Naive thymus-derived CD4-positive, alpha-beta T cell (primary cell): ENCODE data around the gene ZNF697. TPM values are rescaled to one million over a fixed set of nuclear protein-coding genes. Genes with fewer than 3 reads are reported as not detected.

Experiments used
- ATAC-seq: fragments of 150-1000 bp; cut with Tn5 transposase; 2 replicates; pipeline ENCODE4 v1.10.0; 2021; ENCODE audit warnings: mild to moderate bottlenecking, moderate library complexity
- CTCF ChIA-PET: fragments of 350-600 bp; sonication (Branson Sonifier 250); formaldehyde crosslinking; loops from one replicate; lab custom pipeline; 2021; ENCODE audit warnings: antibody characterized with exemption; lab: Charles Lee
- POLR2A ChIA-PET: fragments of 350-600 bp; sonication (Branson Sonifier 250); formaldehyde crosslinking; loops from one replicate; lab custom pipeline; 2021; ENCODE audit warnings: antibody characterized with exemption, inconsistent platforms; lab: Charles Lee
- DNase-seq, 9 donors: peaks; one replicate each; pipeline versions ENCODE4 v3.0.0 to v3.0.0-alpha.2; 2020 to 2022; ENCODE audit warnings: mixed read lengths in 1 of 9
- H3K27ac ChIP-seq: one replicate; pipeline ENCODE4 v1.7.0; 2013; ENCODE audit warnings: mild to moderate bottlenecking, low read depth, low read length, moderate library complexity
- H3K27me3 ChIP-seq, 2 donors: one replicate each; pipeline ENCODE4 v1.7.0; 2013; ENCODE audit warnings: low read length in 2 of 2, mild to moderate bottlenecking in 2 of 2, moderate library complexity in 2 of 2; ENCODE audit not compliant: control insufficient read depth in 2 of 2, insufficient read depth in 2 of 2
- H3K36me3 ChIP-seq, 3 experiments: 1 replicate in 2 of 3; 2 replicates in 1 of 3; pipeline ENCODE4 v1.7.0; 2013; ENCODE audit warnings: low read length in 3 of 3, mild to moderate bottlenecking in 3 of 3, moderate library complexity in 1 of 3; ENCODE audit not compliant: insufficient read depth in 3 of 3, control insufficient read depth in 2 of 3
- H3K4me1 ChIP-seq, 2 donors: one replicate each; pipeline ENCODE4 v1.7.0; 2013; ENCODE audit warnings: low read length in 2 of 2, mild to moderate bottlenecking in 2 of 2, moderate library complexity in 1 of 2; ENCODE audit not compliant: control insufficient read depth in 2 of 2, insufficient read depth in 2 of 2
- H3K4me3 ChIP-seq: 2 replicates; pipeline ENCODE4 v1.7.0; 2013; ENCODE audit warnings: mild to moderate bottlenecking, low read length
- H3K9me3 ChIP-seq, 3 experiments: 1 replicate in 2 of 3; 2 replicates in 1 of 3; pipeline ENCODE4 v1.7.0; 2013; ENCODE audit warnings: low read length in 3 of 3; ENCODE audit not compliant: control insufficient read depth in 2 of 3
- H3K27ac Mint-ChIP-seq, 9 donors: one replicate each; pipeline ENCODE4 v1.8.0; 2020 to 2022; ENCODE audit warnings: mixed read lengths in 9 of 9, mild to moderate bottlenecking in 8 of 9, moderate library complexity in 5 of 9, inconsistent platforms in 2 of 9
- H3K27me3 Mint-ChIP-seq, 5 donors: one replicate each; pipeline ENCODE4 v1.8.0; 2021 to 2022; ENCODE audit warnings: mixed read lengths in 5 of 5, mild to moderate bottlenecking in 1 of 5
- H3K36me3 Mint-ChIP-seq, 5 donors: one replicate each; pipeline ENCODE4 v1.8.0; 2020 to 2022; ENCODE audit warnings: mixed read lengths in 5 of 5, mild to moderate bottlenecking in 3 of 5, inconsistent platforms in 1 of 5
- H3K4me1 Mint-ChIP-seq, 7 donors: one replicate each; pipeline ENCODE4 v1.8.0; 2020 to 2022; ENCODE audit warnings: mixed read lengths in 7 of 7, mild to moderate bottlenecking in 3 of 7, inconsistent platforms in 1 of 7
- H3K4me3 Mint-ChIP-seq, 10 donors: one replicate each; pipeline ENCODE4 v1.8.0; 2020 to 2022; ENCODE audit warnings: mild to moderate bottlenecking in 10 of 10, mixed read lengths in 10 of 10, moderate library complexity in 6 of 10, inconsistent platforms in 2 of 10
- H3K9me3 Mint-ChIP-seq, 11 donors: one replicate each; pipeline ENCODE4 v1.8.0; 2020 to 2022; ENCODE audit warnings: mixed read lengths in 11 of 11, mild to moderate bottlenecking in 4 of 11, inconsistent platforms in 1 of 11, moderate library complexity in 1 of 11
- intact Hi-C, 2 donors: fragments of 100-400 bp; cut with micrococcal nuclease; formaldehyde crosslinking; loops; one replicate each; pipeline ENCODE4 v1.15.1; 2023
- polyA plus RNA-seq, 2 donors: library from polyadenylated mRNA; unstranded; fragments of 300-500 nt; fragmentation: Illumina TruSeq; gene quantifications; one replicate each; pipeline ENCODE4 v1.2.3, GENCODE V29; 2021
- total RNA-seq, 6 experiments: library from RNA in 5 of 6; stranded (reverse) in 5 of 6; gene quantifications; 1 replicate in 5 of 6; 2 replicates in 1 of 6; pipeline ENCODE4 v1.2.3 and lab custom pipeline; 2021 to 2026

The ZNF697 gene
- total and polyA plus RNA-seq, 7 experiments from 2014 or later: 0.08 to 2.1 (median 0.24) TPM; not detected in 2

DNA sequence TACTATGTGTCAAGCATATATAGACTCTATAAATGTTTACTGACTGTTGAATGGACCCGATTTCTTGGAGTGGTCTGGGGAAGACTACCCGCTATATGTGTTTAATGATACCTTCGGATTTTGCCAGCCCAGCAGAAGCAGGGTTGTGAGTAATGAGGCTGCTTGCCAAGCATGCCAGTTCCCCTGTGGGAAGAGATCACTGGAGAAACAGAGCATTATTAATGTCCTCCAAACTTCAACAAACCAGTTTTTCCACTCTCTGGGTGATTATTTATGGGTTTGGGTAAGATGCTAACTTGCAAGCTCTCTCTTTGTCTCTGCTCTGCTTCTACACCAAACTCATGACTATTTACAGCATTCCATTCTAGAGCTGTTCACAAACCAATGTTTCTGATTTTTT, 38.6 kb upstream of the ZNF697 start:
- ATAC-seq (no peak), DNase-seq (no peak)
- H3K27me3 Mint-ChIP-seq: peaks cover 0 to 42% (median 0%) of the 10 kb centered on the region in 5 donors
- Histone ChIP-seq H3K27ac (no peak overlapping the region), H3K4me1 (no peaks in the 10 kb centered on the region), H3K36me3 (no peaks in the 10 kb centered on the region), H3K4me3 (no peak overlapping the region), H3K27me3 (no peaks in the 10 kb centered on the region), H3K9me3 (no peaks in the 10 kb centered on the region)
- ChIA-PET POLR2A (no interaction called here), CTCF (no interaction called here)
- no peaks in the 10 kb centered on the region for H3K36me3 Mint-ChIP-seq
- H3K4me1 Mint-ChIP-seq: no peaks in the 10 kb centered on the region
- no peak overlapping the region for H3K27ac Mint-ChIP-seq
- intact Hi-C loops: no loop called here
- no peak overlapping the region for H3K4me3 Mint-ChIP-seq
- H3K9me3 Mint-ChIP-seq: peaks cover 0 to 1% (median 0%) of the 10 kb centered on the region in 11 donors

GRCh38 chr1:119683893-119684292, 35.8 kb upstream of the ZNF697 start:
- Mint-ChIP-seq H3K4me3 (no peak overlapping the region), H3K27ac (no peak overlapping the region), H3K27me3 (peaks cover 0 to 41% (median 6%) of the 10 kb centered on the region in 5 donors), H3K9me3 (no peaks in the 10 kb centered on the region), H3K4me1 (no peaks in the 10 kb centered on the region), H3K36me3 (no peaks in the 10 kb centered on the region)
- Histone ChIP-seq H3K27ac (no peak overlapping the region), H3K27me3 (no peaks in the 10 kb centered on the region), H3K4me1 (no peaks in the 10 kb centered on the region), H3K9me3 (no peaks in the 10 kb centered on the region), H3K4me3 (no peak overlapping the region), H3K36me3 (no peaks in the 10 kb centered on the region)
- intact Hi-C loops: no loop called here
- ChIA-PET CTCF (no interaction called here), POLR2A (no interaction called here)
- no peak for DNase-seq
- ATAC-seq: no peak

DNA sequence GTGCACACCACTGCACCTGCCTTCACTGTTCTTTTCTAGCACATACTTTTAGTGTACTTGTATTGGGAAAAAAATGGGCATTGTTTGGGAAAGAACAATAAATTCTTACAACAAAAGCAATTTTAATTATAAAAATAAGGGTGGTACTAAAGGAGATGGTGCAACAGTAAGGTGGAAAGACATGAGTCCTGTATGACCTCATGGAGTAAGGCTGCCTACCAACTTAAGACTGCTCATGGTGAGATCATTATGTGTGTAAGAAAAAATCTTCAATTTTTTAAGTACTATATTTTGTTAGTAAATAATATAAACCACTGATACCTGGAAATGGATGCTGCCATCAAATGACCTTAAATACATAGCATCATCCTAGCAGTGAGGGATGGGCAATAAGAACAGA, 34.1 kb upstream of the ZNF697 start:
- Mint-ChIP-seq H3K27ac (no peak overlapping the region), H3K36me3 (no peaks in the 10 kb centered on the region), H3K9me3 (no peaks in the 10 kb centered on the region), H3K4me3 (no peak overlapping the region), H3K27me3 (peaks cover 0 to 39% (median 12%) of the 10 kb centered on the region in 5 donors), H3K4me1 (no peaks in the 10 kb centered on the region)
- Histone ChIP-seq H3K27ac (no peak overlapping the region), H3K27me3 (no peaks in the 10 kb centered on the region), H3K4me1 (no peaks in the 10 kb centered on the region), H3K9me3 (no peaks in the 10 kb centered on the region), H3K4me3 (no peak overlapping the region), H3K36me3 (no peaks in the 10 kb centered on the region)
- DNase-seq: no peak
- ChIA-PET POLR2A (no interaction called here), CTCF (interaction anchor here (0.7 kb wide), 1 partner anchor 9 kb away, joined by 3 read pairs; no protein-coding TSS in a partner anchor)
- ATAC-seq: no peak
- intact Hi-C loops: no loop called here

GRCh38 chr1:119681560-119681959, 33.5 kb upstream of the ZNF697 start:
- intact Hi-C loops: no loop called here
- DNase-seq (no peak), ATAC-seq (no peak)
- ChIA-PET CTCF (interaction anchor here (0.7 kb wide), 1 partner anchor 9 kb away, joined by 3 read pairs; no protein-coding TSS in a partner anchor), POLR2A (no interaction called here)
- Mint-ChIP-seq H3K4me1 (no peaks in the 10 kb centered on the region), H3K9me3 (no peaks in the 10 kb centered on the region), H3K4me3 (no peak overlapping the region), H3K27ac (no peak overlapping the region), H3K36me3 (no peaks in the 10 kb centered on the region), H3K27me3 (peaks cover 0 to 35% (median 12%) of the 10 kb centered on the region in 5 donors)
- no peak overlapping the region for H3K4me3 ChIP-seq
- no peaks in the 10 kb centered on the region for H3K4me1 ChIP-seq
- no peaks in the 10 kb centered on the region for H3K36me3 ChIP-seq
- no peak overlapping the region for H3K27ac ChIP-seq
- H3K27me3 ChIP-seq: no peaks in the 10 kb centered on the region
- no peaks in the 10 kb centered on the region for H3K9me3 ChIP-seq

GRCh38 chr1:119680723-119681122, 32.7 kb upstream of the ZNF697 start:
- H3K27ac ChIP-seq: no peak overlapping the region
- no peaks in the 10 kb centered on the region for H3K27me3 ChIP-seq
- no peaks in the 10 kb centered on the region for H3K36me3 Mint-ChIP-seq
- intact Hi-C loops: no loop called here
- H3K27me3 Mint-ChIP-seq: peaks cover 1 to 35% (median 13%) of the 10 kb centered on the region in 5 donors
- DNase-seq (no peak), ATAC-seq (no peak)
- no peaks in the 10 kb centered on the region for H3K9me3 Mint-ChIP-seq
- no peak overlapping the region for H3K4me3 ChIP-seq
- H3K9me3 ChIP-seq: no peaks in the 10 kb centered on the region
- CTCF ChIA-PET: no interaction called here
- H3K4me1 ChIP-seq: no peaks in the 10 kb centered on the region
- peaks cover 0 to under 1% (median under 1%) of the 10 kb centered on the region in 7 donors for H3K4me1 Mint-ChIP-seq
- H3K27ac Mint-ChIP-seq: no peak overlapping the region
- H3K36me3 ChIP-seq: no peaks in the 10 kb centered on the region
- POLR2A ChIA-PET: no interaction called here
- H3K4me3 Mint-ChIP-seq: no peak overlapping the region

- no peak overlapping the region for H3K27ac Mint-ChIP-seq
- ChIA-PET POLR2A (no interaction called here), CTCF (interaction anchor here (0.7 kb wide), 1 partner anchor 16 kb away, joined by 3 read pairs; no protein-coding TSS in a partner anchor)
- H3K36me3 Mint-ChIP-seq: no peaks in the 10 kb centered on the region
- H3K27me3 ChIP-seq: no peaks in the 10 kb centered on the region
- H3K9me3 ChIP-seq: no peaks in the 10 kb centered on the region
- H3K4me3 ChIP-seq: no peak overlapping the region
- H3K4me1 ChIP-seq: peaks cover 0 to 3% of the 10 kb centered on the region in 2 donors
- no peaks in the 10 kb centered on the region for H3K9me3 Mint-ChIP-seq
- no peak overlapping the region for H3K27ac ChIP-seq
- H3K36me3 ChIP-seq: no peaks in the 10 kb centered on the region
- no peak for ATAC-seq
- H3K4me1 Mint-ChIP-seq: peaks cover 0 to 6% (median 4%) of the 10 kb centered on the region in 7 donors
- H3K27me3 Mint-ChIP-seq: peaks cover 4 to 35% (median 18%) of the 10 kb centered on the region in 5 donors
- no peak overlapping the region for H3K4me3 Mint-ChIP-seq
- intact Hi-C loops: no loop called here
- DNase-seq: no peak
Measured at GRCh38 chr1:119680193-119680592, 32.1 kb upstream of the ZNF697 start.

GRCh38 chr1:119679223-119679622, 31.2 kb upstream of the ZNF697 start:
- CTCF ChIA-PET: interaction anchor here (1.0 kb wide), 2 partner anchors 15 to 404 kb away, joined by 3 read pairs; no protein-coding TSS in a partner anchor
- Mint-ChIP-seq H3K27ac (no peak overlapping the region), H3K4me1 (peaks cover 0 to 6% (median 4%) of the 10 kb centered on the region in 7 donors), H3K36me3 (no peaks in the 10 kb centered on the region), H3K9me3 (no peaks in the 10 kb centered on the region), H3K4me3 (no peak overlapping the region), H3K27me3 (peaks cover 4 to 41% (median 19%) of the 10 kb centered on the region in 5 donors)
- DNase-seq: no peak
- H3K27me3 ChIP-seq: no peaks in the 10 kb centered on the region
- no peak for ATAC-seq
- no peak overlapping the region for H3K4me3 ChIP-seq
- H3K9me3 ChIP-seq: no peaks in the 10 kb centered on the region
- no peaks in the 10 kb centered on the region for H3K36me3 ChIP-seq
- no peak overlapping the region for H3K27ac ChIP-seq
- peaks cover 0 to 4% of the 10 kb centered on the region in 2 donors for H3K4me1 ChIP-seq
- intact Hi-C loops: loop anchor here in 1 of 2 donors (10.0 kb wide), 1 partner anchor 1524 kb away; no protein-coding TSS in a partner anchor
- POLR2A ChIA-PET: no interaction called here
